ENCODE measurements around the gene HDAC5.
"Not testable (repeated sequence)": the region's sequence is repeated elsewhere in the genome, so short reads cannot be mapped to it uniquely, and the experiment has no call there.

The HDAC5 gene

DNA sequence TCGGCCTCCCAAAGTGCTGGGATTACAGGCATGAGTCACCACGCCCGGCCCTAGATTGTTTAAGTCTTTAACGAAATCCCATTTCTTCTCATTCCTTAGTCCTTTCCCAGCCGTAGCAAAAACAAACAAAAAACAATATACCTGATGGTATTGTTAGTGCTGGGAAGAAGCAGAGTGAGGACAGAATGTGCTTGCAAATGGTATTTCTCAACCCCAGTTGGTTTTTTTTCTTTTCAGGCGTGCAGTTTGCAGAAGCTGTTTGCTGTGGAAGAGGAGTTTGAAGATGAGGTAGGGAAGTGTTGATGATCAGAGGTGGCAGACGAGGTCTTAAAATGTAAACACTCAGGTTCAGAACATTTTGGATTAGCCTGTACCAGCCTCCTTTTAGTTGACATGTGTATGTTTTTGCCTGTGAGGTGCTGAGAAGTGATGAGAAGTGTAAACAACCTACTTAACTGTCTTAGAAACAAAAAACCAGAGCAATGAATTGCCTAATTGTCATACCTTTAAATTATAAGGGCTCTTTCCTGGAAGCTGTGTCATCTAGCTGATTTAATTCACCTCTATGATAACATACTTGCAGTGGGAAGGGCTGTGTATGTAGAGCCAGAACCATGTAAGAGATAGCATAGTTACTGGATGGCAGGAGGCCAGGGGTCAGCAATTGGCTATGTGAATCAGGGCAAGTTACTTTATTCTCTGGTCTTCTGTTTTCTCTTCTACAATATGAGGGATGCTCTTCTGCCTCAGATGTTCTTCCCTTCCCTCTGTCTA is 21.7 kb upstream of the HDAC5 start:
- Histone ChIP-seq H3F3A (ENCODE audit: control insufficient read depth, insufficient read depth) (no peaks in the 10 kb centered on the region), H3K4me3 (ENCODE audit: low read length) (no peak overlapping the region), H3K9me2 (replicated peaks; ENCODE audit: control insufficient read depth, low read length) (no peaks in the 10 kb centered on the region), H3K9me3 (ENCODE audit: control insufficient read depth, insufficient read depth, low read length) (no peaks in the 10 kb centered on the region), H3K27ac (ENCODE audit: low read depth, low read length) (no peak overlapping the region), H3K27me3 (ENCODE audit: control insufficient read depth, low read length) (no peaks in the 10 kb centered on the region), H3K36me3 (ENCODE audit: control insufficient read depth, low read length) (peaks cover 52% of the 10 kb centered on the region), H3K4me2 (ENCODE audit: low read length) (no peak overlapping the region), H3K79me2 (ENCODE audit: control insufficient read depth, low read length) (peaks cover 50% of the 10 kb centered on the region), H3K4me1 (ENCODE audit: control insufficient read depth, low read length) (peaks cover 13% of the 10 kb centered on the region), H4K20me1 (ENCODE audit: control insufficient read depth, insufficient read depth, low read depth, low read length) (no peaks in the 10 kb centered on the region; the same call in 1 of the 2 replicates)
- TF ChIP-seq, protein P1, sequence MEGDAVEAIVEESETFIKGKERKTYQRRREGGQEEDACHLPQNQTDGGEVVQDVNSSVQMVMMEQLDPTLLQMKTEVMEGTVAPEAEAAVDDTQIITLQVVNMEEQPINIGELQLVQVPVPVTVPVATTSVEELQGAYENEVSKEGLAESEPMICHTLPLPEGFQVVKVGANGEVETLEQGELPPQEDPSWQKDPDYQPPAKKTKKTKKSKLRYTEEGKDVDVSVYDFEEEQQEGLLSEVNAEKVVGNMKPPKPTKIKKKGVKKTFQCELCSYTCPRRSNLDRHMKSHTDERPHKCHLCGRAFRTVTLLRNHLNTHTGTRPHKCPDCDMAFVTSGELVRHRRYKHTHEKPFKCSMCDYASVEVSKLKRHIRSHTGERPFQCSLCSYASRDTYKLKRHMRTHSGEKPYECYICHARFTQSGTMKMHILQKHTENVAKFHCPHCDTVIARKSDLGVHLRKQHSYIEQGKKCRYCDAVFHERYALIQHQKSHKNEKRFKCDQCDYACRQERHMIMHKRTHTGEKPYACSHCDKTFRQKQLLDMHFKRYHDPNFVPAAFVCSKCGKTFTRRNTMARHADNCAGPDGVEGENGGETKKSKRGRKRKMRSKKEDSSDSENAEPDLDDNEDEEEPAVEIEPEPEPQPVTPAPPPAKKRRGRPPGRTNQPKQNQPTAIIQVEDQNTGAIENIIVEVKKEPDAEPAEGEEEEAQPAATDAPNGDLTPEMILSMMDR (IDR thresholded peaks at IDR 0.05; ENCODE audit: low read depth, low read length, poor library complexity, severe bottlenecking): no peak
- no peak for TF ChIP-seq EZH2phosphoT487 (IDR thresholded peaks at IDR 0.05; ENCODE audit: borderline replicate concordance, low read length)

DNA sequence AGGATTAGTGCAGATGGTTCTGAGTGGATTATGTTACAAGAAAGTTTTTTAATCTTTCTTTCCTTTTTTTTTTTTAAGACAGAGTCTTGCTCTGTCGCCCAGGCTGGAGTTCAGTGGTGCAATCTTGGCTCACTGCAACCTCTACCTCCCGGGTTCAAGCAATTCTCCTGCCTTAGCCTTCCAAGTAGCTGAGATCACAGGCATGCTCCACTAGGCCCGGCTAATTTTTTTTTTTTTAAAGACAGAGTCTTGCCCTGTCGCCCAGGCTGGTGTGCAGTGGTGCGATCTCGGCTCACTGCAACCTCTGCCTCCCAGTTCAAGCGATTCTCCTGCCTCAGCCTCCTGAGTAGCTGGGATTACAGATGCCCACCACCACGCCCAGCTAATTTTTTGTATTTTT is 20.5 kb upstream of the HDAC5 start:
- H3K9me2 ChIP-seq (replicated peaks; ENCODE audit: control insufficient read depth, low read length); H3K4me3 ChIP-seq (ENCODE audit: low read length); H3K27ac ChIP-seq (ENCODE audit: low read depth, low read length); H3K4me2 ChIP-seq (ENCODE audit: low read length); H3F3A ChIP-seq (ENCODE audit: control insufficient read depth, insufficient read depth); H3K9me3 ChIP-seq (ENCODE audit: control insufficient read depth, insufficient read depth, low read length); H4K20me1 ChIP-seq (ENCODE audit: control insufficient read depth, insufficient read depth, low read depth, low read length); H3K27me3 ChIP-seq (ENCODE audit: control insufficient read depth, low read length): not testable (repeated sequence)
- H3K4me1 ChIP-seq (ENCODE audit: control insufficient read depth, low read length): peaks cover 13% of the 10 kb centered on the region
- H3K36me3 ChIP-seq (ENCODE audit: control insufficient read depth, low read length): peaks cover 42% of the 10 kb centered on the region
- peaks cover 40% of the 10 kb centered on the region for H3K79me2 ChIP-seq (ENCODE audit: control insufficient read depth, low read length)

DNA sequence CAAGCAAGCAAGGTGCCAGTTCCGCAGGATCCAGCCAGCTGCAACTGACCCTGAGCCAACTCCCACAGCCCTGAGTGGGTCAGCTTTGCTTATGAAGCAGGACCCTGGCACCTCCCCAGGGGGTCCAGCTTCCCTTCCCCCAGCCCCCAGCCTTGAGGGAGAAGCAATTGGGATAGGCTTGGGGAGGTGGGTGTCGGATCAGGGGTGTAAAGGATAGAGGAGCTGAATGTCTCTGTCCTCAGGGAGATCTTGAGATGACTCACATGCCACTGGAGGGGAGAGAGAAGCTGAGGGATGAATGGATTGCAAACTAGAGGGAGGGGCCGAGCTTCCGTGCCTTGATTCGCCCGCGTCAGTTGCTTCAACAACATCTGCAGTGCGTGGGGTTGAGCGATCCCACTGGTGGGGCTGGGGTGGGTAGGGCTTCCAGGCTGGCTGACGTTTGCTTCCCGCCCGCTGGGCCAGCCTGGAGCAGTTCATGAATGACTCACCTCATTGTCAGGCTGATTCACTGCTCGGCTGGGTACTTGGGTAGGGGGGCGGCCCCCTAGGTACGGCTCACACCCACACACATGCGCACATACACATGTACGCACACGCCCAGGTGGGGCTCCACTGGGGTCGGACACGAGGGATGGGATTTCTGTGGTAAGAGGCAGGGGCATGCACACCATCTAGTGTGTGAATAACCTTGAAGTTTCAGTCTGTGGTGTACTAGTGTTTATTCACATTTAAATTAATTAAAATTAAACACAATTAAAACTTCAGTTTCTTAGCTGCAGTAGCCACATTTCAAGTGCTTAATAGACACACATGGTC is 14.7 kb upstream of the HDAC5 start:
- Histone ChIP-seq H3K4me2 (ENCODE audit: low read length) (no peak overlapping the region), H3K36me3 (ENCODE audit: control insufficient read depth, low read length) (peaks cover 3% of the 10 kb centered on the region; the same call in 1 of the 2 replicates), H3K4me3 (ENCODE audit: low read length) (no peak overlapping the region), H3K4me1 (ENCODE audit: control insufficient read depth, low read length) (peaks cover 12% of the 10 kb centered on the region), H3K79me2 (ENCODE audit: control insufficient read depth, low read length) (peaks cover 13% of the 10 kb centered on the region), H3K27ac (ENCODE audit: low read depth, low read length) (no peak overlapping the region), H3K27me3 (ENCODE audit: control insufficient read depth, low read length) (peaks cover 9% of the 10 kb centered on the region), H3F3A (ENCODE audit: control insufficient read depth, insufficient read depth) (no peaks in the 10 kb centered on the region), H3K9me3 (ENCODE audit: control insufficient read depth, insufficient read depth, low read length) (no peaks in the 10 kb centered on the region), H3K9me2 (replicated peaks; ENCODE audit: control insufficient read depth, low read length) (no peaks in the 10 kb centered on the region), H4K20me1 (ENCODE audit: control insufficient read depth, insufficient read depth, low read depth, low read length) (no peaks in the 10 kb centered on the region)
- no peak for TF ChIP-seq EZH2phosphoT487 (IDR thresholded peaks at IDR 0.05; ENCODE audit: borderline replicate concordance, low read length)
- TF ChIP-seq, protein P1 (IDR thresholded peaks at IDR 0.05; ENCODE audit: low read depth, low read length, poor library complexity, severe bottlenecking): no peak
